RPMI7951 (cell line): ENCODE results near the gene TGM1. TPM values are rescaled to one million over a fixed set of nuclear protein-coding genes. Genes with fewer than 3 reads are reported as not detected.

Experiments used
- DNase-seq: peaks from one replicate; pipeline ENCODE4 v3.0.0-alpha.2; 2012; ENCODE audit warnings: low read depth
- total RNA-seq: library from RNA; depleted of rRNA; stranded (reverse); fragments of >200 nt; shearing (Covaris generic); gene quantifications from 2 replicates; pipeline ENCODE4 v1.2.3, GENCODE V29; 2014

Gene TGM1
- total RNA-seq, 1 experiment from 2014 or later: 0.60 TPM

DNA sequence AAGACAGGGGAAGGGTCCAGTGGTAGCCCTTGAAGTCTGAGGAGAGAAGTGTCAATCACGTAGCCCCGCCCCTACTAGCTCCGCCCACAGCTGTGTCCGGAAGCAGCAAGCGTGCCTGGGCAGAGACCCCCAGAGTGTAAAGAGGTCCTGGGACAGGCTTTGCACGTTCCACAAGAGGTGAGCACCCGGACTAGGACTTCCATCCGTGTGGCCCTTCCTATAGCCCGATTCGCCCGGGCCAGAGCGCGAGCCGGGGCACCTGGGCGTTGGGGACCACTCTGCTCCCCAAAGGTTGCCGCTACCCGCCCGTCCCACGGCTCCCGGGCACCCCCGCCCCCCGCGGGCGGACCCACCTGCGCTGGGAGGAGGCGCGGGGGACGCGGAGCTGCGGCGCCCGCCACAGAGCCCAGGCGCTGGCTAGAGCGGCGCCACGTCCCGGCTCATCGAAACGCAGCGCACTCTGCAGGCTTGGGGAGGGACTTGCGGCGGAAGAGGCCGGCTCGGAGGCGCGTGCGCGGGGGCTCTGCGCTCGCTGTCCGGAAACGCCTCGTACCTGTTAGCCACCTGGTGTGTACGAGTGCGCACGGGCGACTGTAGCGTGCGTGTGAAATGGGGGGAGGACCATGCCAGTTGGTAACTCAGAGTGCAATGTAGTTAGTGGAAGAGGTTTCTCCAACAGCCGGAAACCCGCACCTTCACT, 8.3 kb upstream of the TGM1 start, which contains the start of gene RABGGTA:
TSS of gene RABGGTA (minus strand) at position 464 of the 700 bp plus-strand sequence. CDS start 482 bp downstream, outside the sequence.
- peak; percentile 82 for DNase-seq

DNA sequence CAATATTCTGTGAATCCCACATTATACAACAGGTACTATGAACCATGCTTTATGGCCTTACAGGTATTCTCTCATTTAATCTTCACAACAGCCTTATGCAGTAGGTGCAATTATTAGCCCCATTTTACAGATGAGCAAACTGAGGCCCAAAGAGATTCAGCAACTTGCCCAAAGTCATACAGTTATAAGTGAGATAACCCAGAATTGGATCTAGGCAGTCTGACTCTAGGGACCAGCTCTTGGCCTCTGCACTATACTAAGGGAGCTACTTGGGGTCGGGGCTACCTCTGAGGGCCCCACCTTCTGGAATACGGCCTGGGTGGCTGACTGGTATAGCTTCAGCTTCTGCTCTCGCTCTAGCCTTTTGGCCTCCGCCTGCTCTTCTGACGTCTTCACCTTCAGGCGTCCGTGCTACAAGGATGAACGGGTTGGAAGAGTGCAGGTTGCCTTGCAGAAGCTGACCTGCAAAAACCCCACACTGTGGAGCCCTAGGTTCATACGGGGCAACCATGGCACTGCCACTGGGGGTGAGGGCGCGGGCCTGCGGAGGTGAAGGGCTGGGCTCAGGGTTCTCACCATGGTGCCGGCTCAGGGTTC, 7.7 kb upstream of the TGM1 start:
- no peak for DNase-seq

DNA sequence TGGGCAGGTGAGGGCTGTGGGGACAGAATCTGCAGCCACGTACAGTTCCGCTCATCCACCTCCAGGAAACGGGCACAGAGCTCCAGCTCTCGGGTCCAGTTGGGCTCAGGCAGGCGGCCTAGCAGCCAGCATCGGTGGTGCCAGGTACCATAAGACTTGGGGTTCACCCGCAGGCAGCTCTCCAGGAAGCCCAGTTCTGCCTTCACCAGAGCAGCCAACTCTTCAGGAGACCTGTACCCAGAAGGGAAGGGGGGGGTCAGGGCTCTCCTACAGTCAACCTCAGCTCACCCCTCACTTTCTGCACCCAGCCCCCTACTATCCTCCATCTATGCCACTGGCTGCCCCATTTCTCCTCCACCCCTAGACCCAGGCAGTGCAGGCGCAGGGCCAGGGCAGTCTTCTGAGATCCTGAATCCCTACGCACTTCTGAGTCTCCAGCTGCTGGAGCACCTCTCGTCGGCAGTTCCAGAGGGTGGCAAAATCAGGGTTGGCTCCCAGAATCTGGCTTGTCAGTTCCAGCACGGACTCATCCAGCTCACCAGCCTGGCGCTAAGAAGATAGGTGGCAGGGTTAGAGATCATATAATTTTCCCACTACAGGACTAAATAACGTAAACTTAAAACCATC, 7.0 kb upstream of the TGM1 start:
- DNase-seq: no peak

DNA sequence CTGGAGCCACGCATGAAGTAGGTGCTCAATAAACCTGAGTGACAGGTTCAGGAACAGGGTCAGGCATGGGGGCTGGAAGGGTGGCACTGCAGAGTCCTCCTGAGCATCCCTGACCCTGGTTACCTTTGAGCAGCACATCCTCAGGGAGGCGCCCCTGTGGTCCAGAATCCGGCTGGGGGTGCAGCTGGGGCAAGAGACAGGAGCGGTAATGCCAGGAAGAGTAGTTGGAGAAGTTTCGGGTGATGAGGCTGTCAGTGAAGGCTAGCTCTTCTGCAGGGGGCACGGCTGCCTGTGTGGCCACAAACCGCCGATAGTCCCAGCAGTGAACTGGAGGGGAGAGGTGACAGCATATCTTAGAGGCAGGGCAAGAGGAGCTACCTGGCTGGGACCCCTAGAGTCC, 6.4 kb upstream of the TGM1 start:
- no peak for DNase-seq

DNA sequence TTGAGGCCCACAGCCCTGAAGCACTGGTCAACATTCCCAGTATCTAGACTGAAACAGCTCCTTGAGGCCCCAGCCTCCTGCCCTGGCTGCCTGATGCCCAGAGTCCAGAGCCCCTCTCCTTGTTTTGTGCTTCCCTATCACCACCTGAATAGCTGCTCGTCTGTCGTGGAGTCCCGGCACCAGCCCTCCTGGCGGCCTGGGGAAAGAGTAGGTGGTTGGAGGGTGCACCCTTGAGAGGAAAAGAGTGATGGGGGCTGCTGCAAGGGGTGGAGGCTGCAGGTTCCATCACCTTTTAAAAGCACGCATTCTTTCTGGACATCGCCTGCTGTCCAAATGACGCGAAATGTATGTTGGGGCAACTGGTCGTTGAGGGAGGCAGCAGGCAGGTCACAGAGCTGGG, 5.2 kb upstream of the TGM1 start:
- DNase-seq: no peak

DNA sequence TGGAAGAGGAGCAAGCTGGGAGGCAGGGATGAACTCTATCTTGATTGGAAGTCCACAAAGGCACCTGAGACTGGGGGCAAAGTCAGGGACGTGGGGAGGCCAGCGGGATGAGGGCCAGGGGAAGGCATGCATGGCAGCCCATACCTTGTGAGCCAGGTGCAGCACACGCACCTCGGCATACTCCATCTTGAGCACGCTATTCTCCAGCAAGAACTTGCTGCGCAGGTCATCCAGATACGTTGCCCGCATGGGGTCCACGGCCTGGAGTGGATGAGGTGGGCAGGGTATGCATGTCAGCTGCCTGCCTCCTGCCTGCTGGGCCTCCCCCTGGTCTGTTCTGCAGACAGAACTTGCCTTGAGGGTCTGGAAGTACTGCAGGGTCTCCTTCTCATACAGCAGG, 4.5 kb upstream of the TGM1 start:
- no peak for DNase-seq

DNA sequence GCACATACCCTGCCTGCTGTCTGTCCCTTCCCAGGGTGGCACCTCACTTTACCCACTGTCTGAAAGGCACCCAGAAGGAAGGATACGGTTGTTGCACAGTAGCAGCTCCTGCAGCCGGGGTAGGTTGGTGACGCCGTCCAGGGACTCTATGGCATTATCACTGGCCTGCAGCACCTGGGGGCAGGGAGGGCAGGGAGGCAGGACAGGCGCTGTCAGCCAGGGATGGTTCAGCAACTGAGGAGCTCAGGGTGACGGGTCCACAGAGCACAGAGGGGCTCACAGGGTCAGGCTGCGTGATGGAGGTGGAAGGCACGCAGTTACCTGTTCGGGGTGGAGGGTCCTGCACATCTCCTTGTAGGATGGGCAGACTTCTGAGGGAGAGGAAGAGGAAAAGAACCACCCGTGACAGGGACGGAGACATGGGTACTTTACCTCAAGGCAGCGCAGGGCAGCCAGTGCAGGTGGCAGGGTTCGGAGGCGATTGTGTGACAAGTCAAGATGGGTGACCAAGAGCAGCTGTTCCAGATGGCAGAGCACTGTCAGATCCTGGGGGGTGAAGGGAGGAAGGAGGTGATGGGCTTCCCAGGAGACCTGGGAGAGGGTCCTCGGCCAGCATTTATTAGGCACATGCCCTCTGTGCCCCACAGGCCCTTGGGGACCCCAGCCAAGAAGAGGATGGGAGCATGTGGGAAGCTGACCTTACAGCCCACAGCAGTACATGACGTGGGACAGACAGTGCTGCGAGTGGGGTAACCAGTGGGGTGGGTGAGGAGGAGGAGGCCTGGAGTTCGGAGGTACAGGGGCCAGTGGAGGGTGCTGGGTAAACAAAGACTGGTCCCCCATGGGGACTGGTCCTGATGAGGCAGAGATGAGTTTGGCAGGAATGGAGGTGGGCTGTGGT, 3.6 kb upstream of the TGM1 start:
- DNase-seq: no peak

DNA sequence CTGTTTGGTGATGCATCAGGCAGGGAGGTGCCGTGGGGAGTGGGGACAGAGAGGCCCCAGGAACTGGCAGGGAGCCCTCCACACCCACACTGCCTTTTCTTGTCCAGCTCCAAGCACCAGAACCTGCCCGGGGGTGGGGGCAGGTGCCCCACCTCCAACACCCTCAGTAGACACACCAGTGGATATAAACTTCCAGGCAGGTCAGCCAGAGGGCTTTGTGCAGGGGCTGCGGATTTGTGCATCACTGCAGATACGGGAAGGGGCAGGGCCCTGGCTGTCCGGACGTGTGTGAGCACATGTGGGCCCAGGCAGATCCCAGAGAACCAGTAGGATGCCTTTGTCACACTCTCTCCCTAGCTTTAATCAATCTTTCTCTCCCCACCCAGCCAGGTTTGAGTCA, 1.3 kb upstream of the TGM1 start:
- no peak for DNase-seq

DNA sequence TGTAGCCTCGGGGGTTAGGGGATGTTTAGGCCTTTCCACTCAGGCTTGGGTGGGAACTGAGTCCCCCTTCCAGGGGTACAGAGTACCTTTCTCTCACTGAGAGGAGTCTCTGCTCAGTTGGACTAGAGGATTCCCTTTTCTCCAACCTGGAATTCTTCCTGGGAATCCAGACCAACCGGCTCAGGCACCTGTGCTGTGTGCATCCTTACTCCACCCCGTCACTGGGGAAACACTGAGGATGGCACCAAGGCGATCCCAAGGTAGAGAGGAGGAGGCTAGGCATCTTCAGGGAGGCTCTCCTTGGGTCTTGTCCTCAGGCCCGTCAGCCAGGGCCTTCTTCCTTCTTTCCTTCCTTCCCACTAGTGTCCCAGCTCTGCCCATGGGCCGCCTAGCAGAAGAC, 871 bp upstream of the TGM1 start:
- DNase-seq: no peak

DNA sequence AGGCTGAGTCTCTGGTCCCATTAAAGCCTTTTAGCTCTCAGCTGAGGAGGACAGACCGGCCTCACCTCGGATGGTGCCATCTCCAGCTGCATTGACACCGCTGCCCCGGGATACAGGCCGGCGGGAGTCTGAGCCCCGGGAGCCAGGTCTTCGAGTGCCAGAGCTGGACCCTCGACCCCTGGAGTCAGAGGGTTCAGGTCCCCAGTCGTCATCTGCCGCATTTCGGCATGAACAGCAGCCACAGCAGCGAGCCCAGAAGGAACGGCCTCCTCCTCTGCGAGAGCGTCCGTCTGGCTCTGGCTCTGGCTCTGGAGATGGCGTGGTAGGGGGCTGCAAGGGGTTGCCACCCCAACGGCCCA, 1.0 kb downstream of the TGM1 start:
- no peak for DNase-seq

DNA sequence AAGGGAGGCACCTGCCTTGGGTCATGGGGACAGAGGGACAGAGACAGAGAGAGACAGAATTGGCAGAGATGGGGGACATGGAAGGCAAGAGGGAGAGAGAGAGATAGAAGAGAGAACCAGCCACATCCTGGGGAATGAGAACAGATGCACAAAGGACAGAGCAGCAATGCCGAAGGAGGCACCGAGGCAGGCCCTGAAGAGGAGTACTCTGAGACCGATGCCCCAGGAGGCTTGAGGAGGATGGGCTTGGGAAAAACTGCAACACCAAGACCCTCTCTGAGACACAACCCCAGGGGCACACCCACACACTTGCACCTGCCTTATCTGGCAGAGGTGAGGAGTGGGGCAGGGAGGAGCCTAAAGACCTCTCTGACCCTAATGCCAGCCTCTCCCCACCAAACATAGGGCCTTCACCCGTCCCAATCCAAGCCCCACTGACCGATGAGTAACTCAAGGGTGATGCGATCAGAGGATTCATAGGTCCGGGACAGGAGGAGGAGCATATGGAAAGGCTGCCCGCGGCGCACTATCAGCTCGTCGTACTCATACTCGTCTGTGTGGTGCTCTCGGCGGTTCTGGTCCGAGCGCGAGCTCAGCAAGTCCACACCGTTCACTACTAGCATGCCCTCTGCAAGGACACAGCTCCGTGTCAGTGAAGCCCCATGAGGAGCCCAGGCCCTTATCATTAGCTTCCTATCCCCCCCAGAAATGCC, 1.6 kb downstream of the TGM1 start:
- no peak for DNase-seq

DNA sequence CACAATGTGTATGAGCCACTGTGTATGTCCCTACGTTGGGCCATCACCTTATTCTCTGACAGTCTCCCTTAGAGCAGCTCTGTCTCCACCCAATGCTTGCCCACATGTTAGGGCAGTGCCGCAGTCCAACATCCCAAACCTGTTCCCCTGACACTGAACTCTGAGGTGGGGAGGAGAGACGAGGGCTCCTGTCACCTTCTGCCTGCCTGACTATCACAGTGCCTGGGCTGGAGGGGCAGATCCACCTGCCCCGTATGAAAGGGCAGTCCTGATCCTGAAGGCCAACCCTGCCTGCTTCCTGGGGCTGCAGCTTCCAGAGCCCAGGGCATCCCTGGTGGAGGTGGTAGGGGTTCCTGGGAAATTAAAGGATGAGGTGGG, 2.2 kb downstream of the TGM1 start:
- no peak for DNase-seq

DNA sequence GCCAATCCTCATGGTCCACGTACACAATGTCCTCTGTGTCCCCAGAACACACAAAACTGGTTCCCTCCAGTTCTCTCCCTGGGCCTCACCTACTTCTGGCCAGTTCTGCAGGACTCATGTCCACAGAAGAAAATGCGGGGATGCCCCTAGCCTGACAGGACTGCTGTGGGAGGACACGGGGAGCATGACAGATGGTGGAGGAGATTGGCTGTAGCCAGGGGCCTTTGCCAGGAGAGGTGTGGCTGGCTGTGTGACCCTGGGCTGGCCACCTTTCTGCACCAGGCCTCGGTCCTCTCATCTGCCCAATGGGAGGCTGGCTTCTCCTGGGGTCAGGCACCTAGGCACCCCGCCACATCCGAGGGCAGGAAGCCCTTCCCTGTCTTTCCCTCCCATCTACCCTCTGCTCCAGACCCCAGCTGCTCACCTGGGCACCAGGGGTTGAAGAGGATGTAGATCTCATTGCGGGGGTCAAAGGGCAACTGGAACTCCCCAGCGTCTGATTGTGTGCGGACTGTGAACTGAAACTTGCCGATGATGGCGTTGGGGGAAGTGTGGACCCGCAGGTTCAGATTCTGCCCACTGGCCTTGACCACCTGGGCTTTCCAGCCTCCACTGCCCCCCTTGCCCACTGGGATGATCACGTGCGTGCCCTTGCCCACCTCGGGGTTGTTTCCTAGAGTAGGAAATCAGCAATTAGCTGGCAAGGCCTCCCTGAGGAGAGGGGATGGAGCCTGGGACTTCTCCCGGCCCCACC, 2.8 kb downstream of the TGM1 start:
- no peak for DNase-seq

DNA sequence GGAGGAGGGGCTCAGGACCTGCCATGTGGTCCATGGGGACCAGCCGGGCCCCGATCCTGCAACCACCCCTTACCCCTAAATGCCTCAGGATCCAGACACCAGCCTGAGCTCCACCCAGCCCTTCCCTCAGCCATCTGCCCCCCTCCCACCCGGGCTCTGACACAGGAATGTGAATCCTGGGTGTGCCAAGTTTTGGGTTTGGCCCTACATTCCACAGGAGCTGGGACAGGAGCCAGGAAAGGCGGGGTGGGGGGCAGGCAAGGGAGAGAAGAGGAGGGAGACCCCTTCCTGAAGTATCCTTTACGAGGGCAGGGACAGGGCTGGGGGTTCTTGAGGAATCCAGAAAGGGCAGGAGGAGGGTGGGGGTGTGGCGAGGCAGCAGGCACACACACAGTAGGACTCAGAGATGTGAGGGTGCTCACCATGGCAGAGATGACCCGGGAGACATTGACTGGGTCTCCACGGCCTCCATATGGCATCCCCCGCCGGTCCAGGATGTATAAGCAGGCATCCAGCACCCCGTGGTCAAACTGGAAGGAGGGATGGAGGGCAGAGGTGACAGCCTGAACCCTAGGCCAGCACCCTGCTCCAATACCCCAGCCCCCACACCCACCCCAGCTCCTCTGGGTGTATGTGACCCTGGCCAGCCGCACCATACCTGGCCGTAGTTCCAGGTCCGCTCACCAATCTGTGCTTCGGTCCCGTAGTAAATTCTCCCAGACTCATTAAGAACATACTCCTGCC, 3.5 kb downstream of the TGM1 start:
- peak; percentile 14 for DNase-seq

DNA sequence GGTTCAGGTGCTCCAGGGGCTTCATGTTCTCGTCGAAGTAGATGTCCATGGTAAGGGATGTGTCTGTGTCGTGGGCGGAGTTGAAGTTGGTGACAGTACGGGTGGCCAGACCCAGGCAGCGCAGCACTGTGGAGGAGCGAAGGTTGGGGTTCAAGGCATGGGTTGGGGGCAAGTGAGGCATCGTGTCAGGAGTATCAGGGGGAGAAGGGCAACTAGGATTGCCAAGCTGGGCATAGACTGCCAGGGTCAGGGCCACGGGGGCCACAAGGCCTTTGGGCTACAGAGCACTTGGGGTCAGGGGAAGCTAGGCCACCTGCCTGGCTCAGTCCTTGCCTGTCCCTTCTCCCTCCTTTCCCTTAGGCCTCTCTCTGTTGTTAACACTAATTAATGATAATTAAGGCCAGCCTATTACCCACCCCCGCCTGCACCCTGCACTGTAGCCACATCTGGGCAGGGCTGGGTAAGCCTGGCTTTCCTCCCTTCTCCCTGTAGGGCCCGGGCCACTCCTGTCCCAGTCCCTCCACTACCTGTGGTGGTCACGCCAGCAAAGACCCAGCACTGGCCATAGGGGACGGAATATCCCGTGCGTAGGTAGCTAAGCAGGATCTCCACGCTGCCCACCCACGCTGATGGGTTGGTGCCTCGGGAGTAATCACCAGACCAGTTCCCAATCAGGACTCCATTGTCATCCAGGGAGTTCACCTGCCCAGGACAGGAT, 4.3 kb downstream of the TGM1 start:
- DNase-seq: no peak

DNA sequence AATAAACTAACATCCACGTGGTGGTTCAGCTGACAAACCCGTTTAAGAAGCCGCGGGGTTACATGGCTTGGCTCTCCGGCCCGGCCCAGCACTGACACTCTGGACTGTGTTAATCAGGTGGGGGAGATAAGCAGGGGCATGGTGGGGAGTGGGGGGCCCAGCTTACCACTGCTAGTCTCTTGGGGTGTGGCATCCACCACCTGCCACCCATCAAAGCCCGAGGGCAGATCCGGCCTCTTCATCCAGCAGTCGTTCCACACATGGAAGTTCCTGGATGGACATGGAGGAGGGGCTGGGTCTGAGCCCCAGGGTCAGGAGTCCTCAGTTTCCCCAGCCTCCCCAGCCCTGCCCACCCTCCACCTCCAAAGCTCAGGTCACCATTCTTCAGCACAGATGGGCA, 4.9 kb downstream of the TGM1 start:
- no peak for DNase-seq

DNA sequence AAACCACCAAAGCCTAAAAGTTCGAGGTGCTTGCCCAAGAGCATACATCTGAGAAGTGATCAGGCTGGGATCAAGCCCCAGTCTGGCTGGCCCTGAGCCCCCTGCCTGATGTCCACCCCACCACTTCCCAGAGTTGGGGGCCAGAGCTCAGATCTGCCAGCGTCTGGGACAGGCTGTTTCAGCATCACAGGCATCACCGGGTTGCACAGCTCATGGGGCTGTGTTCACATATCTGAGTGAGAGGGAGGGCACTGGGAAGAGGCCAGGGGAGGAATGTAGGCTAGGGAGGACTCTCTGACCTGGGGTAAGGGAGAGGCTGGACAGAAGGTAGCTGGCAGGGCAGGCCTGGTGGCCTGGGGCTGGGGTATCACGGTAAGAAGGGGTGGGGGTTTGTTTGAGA, 6.0 kb downstream of the TGM1 start:
- DNase-seq: no peak

DNA sequence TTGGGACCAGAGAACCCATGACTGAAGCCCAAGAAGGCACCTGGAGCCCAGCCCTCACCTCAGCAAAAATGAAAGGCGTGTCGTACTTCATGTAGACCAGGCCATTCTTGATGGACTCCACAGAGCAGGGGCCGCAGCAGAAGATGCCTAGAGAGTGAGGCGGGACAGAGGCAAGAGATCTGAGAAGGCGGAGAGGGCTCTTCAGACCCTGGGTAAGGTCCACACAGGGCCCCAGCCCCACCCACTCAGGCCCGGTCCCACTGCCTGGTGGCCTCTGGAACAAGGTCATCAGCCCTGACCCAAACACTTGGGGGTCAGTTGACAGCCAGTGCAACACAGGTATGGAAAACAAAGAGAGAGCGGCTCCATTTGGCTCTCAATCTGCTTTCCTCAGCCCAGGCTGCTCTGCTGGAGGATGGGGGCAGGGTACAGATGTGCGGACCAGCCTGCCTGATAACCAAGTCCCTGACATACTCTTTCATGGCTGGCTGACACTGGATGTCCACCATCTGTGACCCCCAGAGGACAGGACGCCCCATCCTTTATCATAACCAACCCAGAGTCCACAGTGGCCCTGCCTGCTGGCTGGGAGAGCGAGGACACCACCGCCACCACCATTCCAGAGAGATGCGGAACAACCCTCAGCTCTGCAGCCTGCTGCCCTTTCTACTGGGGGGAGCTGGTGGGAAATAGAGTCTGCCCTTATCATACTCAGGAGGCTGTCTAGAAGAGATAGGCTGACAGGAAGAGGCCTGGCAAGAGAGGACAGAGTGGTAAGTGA, 6.9 kb downstream of the TGM1 start:
- no peak for DNase-seq

DNA sequence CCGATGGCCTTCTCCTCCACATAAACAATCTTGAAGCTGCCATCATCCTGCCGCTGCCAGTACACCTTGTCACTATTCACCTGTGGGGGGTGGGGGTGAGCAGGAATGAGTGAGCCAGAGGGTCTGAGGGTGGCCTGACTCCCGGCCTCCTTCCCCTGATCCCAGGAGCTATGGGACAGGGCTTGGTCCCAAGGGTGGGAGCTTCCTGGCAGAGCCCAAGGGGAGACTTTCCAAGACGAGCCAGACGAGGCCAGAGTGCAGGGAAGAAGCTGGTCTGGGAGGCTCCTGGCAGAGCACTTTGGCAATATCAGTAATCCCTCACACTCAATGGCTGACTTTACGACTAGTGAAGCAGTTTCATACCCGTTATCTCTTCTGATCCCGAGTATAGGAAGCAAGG, 7.5 kb downstream of the TGM1 start:
- no peak for DNase-seq
